GM12878 (cell line): Measurements from ENCODE around the gene PRKG1.

Experiments
- BACH1 ChIP-seq: fragments of 450-650 bp; IDR thresholded peaks from 2 replicates; pipeline ENCODE4 v1.6.1; 2017; ENCODE audit warnings: mild to moderate bottlenecking, borderline replicate concordance
- CHD2 ChIP-seq: IDR thresholded peaks from 2 replicates; pipeline ENCODE4 v1.6.1; 2011; ENCODE audit warnings: low read depth, low read length, improper control_type of control experiment, borderline replicate concordance
- EP300 ChIP-seq, 2 experiments: fragments of 150-350 bp in 1 of 2; IDR thresholded peaks; 2 replicates each; pipeline ENCODE4 v1.6.1; 2011 to 2012; ENCODE audit warnings: low read depth in 2 of 2, low read length in 2 of 2, borderline replicate concordance in 1 of 2, improper control_type of control experiment in 1 of 2, inconsistent platforms in 1 of 2; ENCODE audit not compliant: control insufficient read depth in 1 of 2
- MLLT1 ChIP-seq: fragments of 450-650 bp; IDR thresholded peaks from 2 replicates; pipeline ENCODE4 v1.6.1; 2016; ENCODE audit warnings: mild to moderate bottlenecking
- NFYB ChIP-seq: IDR thresholded peaks from 2 replicates; pipeline ENCODE4 v1.6.1; 2011; ENCODE audit warnings: low read depth, mild to moderate bottlenecking, low read length, improper control_type of control experiment, moderate library complexity; ENCODE audit not compliant: insufficient read depth
- SIX5 ChIP-seq: IDR thresholded peaks from 2 replicates; pipeline ENCODE4 v1.6.1; 2011; ENCODE audit warnings: mild to moderate bottlenecking, low read depth, low read length, moderate library complexity; ENCODE audit not compliant: severe bottlenecking

DNA sequence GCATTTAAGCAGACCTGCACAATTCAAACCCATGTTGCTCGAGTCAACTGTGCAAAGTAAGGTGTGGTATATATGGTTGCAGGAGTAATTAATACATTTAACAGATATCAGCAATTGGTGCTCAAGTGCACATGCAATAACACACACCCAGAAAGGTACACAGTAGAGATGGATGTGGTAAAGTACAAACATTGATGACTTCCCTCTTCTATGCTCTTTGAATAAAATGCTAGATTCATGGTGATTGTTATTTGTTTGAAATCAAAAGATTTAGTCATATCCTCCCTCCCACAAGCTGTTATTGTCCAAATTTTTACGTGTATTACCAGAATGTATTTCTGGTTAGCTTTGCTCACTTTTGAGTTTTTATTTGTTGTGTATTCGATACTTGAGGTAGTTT lies 887.1 kb downstream of the PRKG1 start:
- no peak for TF ChIP-seq CHD2
- no peak for TF ChIP-seq SIX5
- no peak for TF ChIP-seq NFYB
- TF ChIP-seq BACH1, result no peak
- TF ChIP-seq MLLT1, result no peak
- no peak for TF ChIP-seq EP300 (IDR thresholded peaks at IDR 0.05; ENCODE audit: borderline replicate concordance in 1 of 2, control insufficient read depth in 1 of 2, low read depth in 2 of 2, low read length in 2 of 2)
